Ovary (tissue), 9 donors: ENCODE data around the gene SEC24A. TPM values are rescaled to one million over a fixed set of nuclear protein-coding genes. Genes with fewer than 3 reads are reported as not detected.
A peak's percentile ranks its signal among the peaks of the same experiment; 100 is the strongest.
"Not testable (repeated sequence)": the region's sequence is repeated elsewhere in the genome, so short reads cannot be mapped to it uniquely, and the experiment has no call there.

Source experiments
- DNase-seq, 5 donors: peaks; one replicate each; pipeline ENCODE4 v3.0.0-alpha.2; 2019 to 2020
- H3K27ac ChIP-seq, 2 donors: fragments of 200-600 bp; one replicate each; pipeline versions ENCODE4 v1.5.1 to v1.8.0; 2019 to 2022
- H3K27me3 ChIP-seq: fragments of 200-600 bp; one replicate; pipeline ENCODE4 v1.8.0; 2022
- H3K36me3 ChIP-seq: fragments of 200-600 bp; sonication (generic); one replicate; pipeline ENCODE4 v1.5.1; 2019
- H3K4me1 ChIP-seq: one replicate; pipeline ENCODE4 v1.8.1; 2013; ENCODE audit warnings: mild to moderate bottlenecking, moderate library complexity; ENCODE audit not compliant: insufficient read depth
- H3K4me3 ChIP-seq: fragments of 200-600 bp; sonication (generic); one replicate; pipeline ENCODE4 v1.5.1; 2017
- H3K9me3 ChIP-seq, 2 donors: fragments of 200-600 bp in 1 of 2; sonication (generic) in 1 of 2; one replicate each; pipeline versions ENCODE4 v1.5.1 to v1.8.1; 2013 to 2019; ENCODE audit warnings: mild to moderate bottlenecking in 1 of 2, moderate library complexity in 1 of 2
- EP300 ChIP-seq: sonication (generic); formaldehyde crosslinking; IDR thresholded peaks from one replicate; pipeline ENCODE4 v1.6.1; 2017; ENCODE audit warnings: antibody characterized with exemption
- POLR2A ChIP-seq: fragments of 450-650 bp; IDR thresholded peaks from one replicate; pipeline ENCODE4 v1.6.1; 2017; ENCODE audit warnings: antibody characterized with exemption, mild to moderate bottlenecking, moderate library complexity
- WGBS, 3 donors: extraction: QIAGEN DNeasy Blood & Tissue Kit in 1 of 3; methylation state at CpG; one replicate each; pipeline versions ENCODE4 v1.1.5 to v1.1.7; 2013 to 2017; 5-methylcytosine and 5-hydroxymethylcytosine counted together
- intact Hi-C, 4 donors: fragments of 100-400 bp; cut with DNase I; formaldehyde crosslinking; loops; one replicate each; pipeline versions ENCODE4 v1.11.0 to v1.15.1; 2022 to 2023
- polyA plus RNA-seq, 2 donors: library from polyadenylated mRNA; stranded (reverse); fragments of 200-250 nt in 1 of 2; fragments of 350-450 nt in 1 of 2; fragmentation: Illumina TruSeq in 1 of 2; extraction: RNeasy Lipid Tissue Mini Kit (QIAGEN cat#74804) in 1 of 2; gene quantifications; one replicate each; pipeline ENCODE4 v1.2.3, GENCODE V29; 2013 to 2014
- total RNA-seq, 7 donors: library from RNA; depleted of rRNA in 2 of 7; stranded (reverse); fragments of >200 nt in 2 of 7; fragmentation: NEBNext Ultra II Directional in 3 of 7; extraction: Animal tissue kit (Norgen Biotek cat#: 25700) in 3 of 7; gene quantifications; one replicate each; pipeline versions ENCODE4 v1.1.0 to v1.2.4, GENCODE V29; 2016 to 2023
- TF ChIP-seq, protein P1 (sequence below), 3 donors: fragments of 450-650 bp in 2 of 3; fragments of 200-600 bp in 1 of 3; IDR thresholded peaks; one replicate each; pipeline versions ENCODE4 v1.5.1 to v1.8.0; 2016 to 2022; ENCODE audit warnings: antibody characterized with exemption in 3 of 3, mild to moderate bottlenecking in 1 of 3
- donor health status: DM: no; HTN: no; CAD: no; lungs with moderate emphysema.
- donor health status: DM: no; HTN: no; CAD: no.
- donor health status: Bipolar disorder and iron deficiency.
- donor health status: DM: yes; HTN: yes; CAD: no.
- donor health status: DM: no; HTN: no; CAD: no.
- donor health status: DM: yes; HTN: yes; CAD: no.

Gene SEC24A
- total and polyA plus RNA-seq, 9 donors, result 5.0 to 22.3 (median 14.7) TPM

DNA sequence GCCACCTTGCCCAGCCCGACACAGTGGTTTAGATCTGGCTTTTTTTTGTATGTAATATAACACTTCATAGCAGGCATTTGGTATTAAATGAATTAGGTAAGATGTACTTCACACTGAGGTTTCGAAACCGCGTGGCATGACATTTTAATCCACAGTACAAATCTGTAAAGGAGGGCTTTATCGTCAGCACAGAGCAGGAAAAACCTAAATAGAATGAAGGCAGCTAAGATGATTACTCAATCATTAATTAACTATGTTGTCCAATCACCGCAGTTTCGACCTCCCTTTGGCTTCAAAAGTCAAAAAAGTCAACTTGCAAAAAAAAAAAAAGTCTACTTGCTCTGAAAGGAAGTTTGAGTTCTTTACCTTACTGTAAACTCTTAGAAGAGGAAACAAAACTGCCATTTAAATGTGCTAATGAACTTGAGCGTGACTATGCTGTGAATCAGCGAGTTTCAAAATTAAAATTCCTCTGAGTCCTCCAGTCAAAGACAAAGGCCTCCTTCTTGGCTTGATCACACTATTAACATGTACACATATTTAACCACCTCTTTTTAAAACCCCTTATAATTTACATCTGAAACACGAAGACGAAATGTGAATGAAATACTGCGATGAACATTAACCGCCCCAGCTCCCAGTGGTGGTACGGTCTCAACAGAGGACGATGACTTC, 698 bp upstream of the SEC24A start:
- DNase-seq, result peak in 1 of 5 donors; percentile 23
- TF ChIP-seq POLR2A, result no peak
- no peak for TF ChIP-seq EP300
- TF ChIP-seq, protein P1, sequence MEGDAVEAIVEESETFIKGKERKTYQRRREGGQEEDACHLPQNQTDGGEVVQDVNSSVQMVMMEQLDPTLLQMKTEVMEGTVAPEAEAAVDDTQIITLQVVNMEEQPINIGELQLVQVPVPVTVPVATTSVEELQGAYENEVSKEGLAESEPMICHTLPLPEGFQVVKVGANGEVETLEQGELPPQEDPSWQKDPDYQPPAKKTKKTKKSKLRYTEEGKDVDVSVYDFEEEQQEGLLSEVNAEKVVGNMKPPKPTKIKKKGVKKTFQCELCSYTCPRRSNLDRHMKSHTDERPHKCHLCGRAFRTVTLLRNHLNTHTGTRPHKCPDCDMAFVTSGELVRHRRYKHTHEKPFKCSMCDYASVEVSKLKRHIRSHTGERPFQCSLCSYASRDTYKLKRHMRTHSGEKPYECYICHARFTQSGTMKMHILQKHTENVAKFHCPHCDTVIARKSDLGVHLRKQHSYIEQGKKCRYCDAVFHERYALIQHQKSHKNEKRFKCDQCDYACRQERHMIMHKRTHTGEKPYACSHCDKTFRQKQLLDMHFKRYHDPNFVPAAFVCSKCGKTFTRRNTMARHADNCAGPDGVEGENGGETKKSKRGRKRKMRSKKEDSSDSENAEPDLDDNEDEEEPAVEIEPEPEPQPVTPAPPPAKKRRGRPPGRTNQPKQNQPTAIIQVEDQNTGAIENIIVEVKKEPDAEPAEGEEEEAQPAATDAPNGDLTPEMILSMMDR (IDR thresholded peaks at IDR 0.05), result no peak
- Histone ChIP-seq H3K27ac (peak overlapping the region; percentile 75 to 86), H3K4me1 (peaks cover 3% of the 10 kb centered on the region), H3K9me3 (no peaks in the 10 kb centered on the region), H3K27me3 (no peaks in the 10 kb centered on the region), H3K36me3 (no peaks in the 10 kb centered on the region), H3K4me3 (peak overlapping the region; percentile 61)
- 6 to 8% (median 8%) methylated on average over 15 of the region's 15 CpGs for WGBS, 3 donors
- intact Hi-C loops, result no loop called here

DNA sequence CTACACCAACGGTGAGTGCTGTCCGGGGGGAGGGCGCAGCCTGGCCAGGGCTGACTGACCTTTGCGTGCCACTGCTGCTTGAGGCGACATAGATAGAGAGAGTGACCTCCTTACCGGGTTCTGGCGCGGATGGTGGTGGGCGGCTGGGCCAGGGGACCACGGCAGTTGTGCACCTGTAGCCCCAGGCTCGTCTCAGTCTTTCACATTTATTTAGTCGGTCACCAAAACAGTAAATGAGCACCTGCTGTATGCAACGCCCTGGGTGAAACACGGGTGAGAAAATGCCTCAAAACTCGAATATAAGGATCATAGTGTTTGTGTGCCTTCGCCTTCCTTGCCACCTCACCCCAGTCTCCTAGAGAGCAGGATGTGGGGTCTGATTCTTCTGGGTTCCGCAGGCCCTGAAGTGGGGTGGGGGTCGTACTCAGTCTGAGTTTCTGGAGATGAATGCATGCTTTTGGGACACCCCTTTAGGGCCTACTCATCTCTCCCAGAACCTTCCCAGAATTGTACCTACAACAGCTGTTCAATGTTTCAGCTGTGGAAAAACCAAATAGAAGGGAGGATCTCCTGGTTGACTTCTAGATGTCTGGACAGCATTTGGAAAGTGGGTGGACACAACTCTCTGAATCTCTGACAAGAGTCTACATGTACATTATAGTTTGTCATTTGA, 714 bp downstream of the SEC24A start:
- 0 to 1% (median 1%) methylated on average over 18 of the region's 18 CpGs for WGBS, 3 donors
- intact Hi-C loops, result no loop called here
- no peaks in the 10 kb centered on the region for H3K9me3 ChIP-seq
- TF ChIP-seq POLR2A, result no peak
- TF ChIP-seq, protein P1 (IDR thresholded peaks at IDR 0.05), result no peak
- TF ChIP-seq EP300, result no peak
- no peaks in the 10 kb centered on the region for H3K36me3 ChIP-seq
- peak in 3 of 5 donors; percentile 21 to 56 (median 47) for DNase-seq
- peak overlapping the region; percentile 75 to 86 for H3K27ac ChIP-seq
- no peaks in the 10 kb centered on the region for H3K27me3 ChIP-seq
- peak overlapping the region; percentile 61 for H3K4me3 ChIP-seq
- H3K4me1 ChIP-seq, result peaks cover 3% of the 10 kb centered on the region

DNA sequence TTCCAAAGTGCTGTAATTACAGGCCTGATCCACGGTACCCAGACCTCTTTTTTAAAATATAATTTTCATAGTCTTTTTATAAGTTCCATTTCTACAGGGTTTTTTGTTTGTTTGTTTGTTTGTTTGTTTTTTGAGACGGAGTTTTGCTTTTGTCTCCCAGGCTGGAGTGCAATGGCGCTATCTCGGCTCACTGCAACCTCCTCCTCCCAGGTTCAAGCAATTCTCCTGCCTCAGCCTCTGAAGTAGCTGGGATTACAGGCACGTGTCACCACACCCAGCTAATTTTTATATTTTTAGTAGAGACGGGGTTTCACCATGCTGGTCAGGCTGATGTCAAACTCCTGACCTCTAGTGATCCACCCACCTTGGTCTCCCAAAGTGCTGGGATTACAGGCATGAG, 2.1 kb downstream of the SEC24A start:
- H3K4me3 ChIP-seq, H3K27ac ChIP-seq, H3K27me3 ChIP-seq, H3K9me3 ChIP-seq, H3K4me1 ChIP-seq, intact Hi-C loops, H3K36me3 ChIP-seq, DNase-seq: not testable (repeated sequence)
- WGBS, 3 donors, result 73 to 78% (median 76%) methylated on average over 6 of the region's 6 CpGs

DNA sequence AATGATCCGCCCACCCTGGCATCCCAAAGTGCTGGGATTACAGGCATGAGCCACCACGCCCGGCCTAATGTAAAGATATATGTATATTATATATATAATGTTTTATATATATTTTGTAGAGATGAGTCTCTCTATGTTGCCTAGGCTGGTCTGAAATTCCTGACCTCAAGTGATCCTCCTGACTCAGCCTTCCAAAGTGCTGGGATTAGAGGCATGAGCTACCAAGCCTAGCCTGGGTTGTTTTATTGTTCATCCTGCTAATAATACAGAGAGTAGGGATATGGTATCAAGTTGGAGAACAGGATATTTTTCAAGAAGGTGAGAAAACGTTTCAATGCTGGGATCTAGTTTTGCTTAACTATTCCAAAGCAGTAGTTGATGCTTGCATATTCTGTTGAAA, 2.9 kb downstream of the SEC24A start:
- Histone ChIP-seq H3K27me3 (no peaks in the 10 kb centered on the region), H3K4me1 (peaks cover 3% of the 10 kb centered on the region), H3K9me3 (no peaks in the 10 kb centered on the region), H3K27ac (no peak overlapping the region), H3K4me3 (no peak overlapping the region), H3K36me3 (no peaks in the 10 kb centered on the region)
- intact Hi-C loops, result no loop called here
- WGBS, 3 donors, result 84 to 85% (median 85%) methylated on average over 4 of the region's 4 CpGs
- TF ChIP-seq EP300 (no peak), POLR2A (no peak)
- TF ChIP-seq, protein P1 (IDR thresholded peaks at IDR 0.05), result no peak
- no peak for DNase-seq

GRCh38 chr5:134656690-134657089, 8.1 kb downstream of the SEC24A start:
- WGBS, 3 donors, result 85 to 93% (median 91%) methylated on average over 8 of the region's 8 CpGs
- intact Hi-C loops, result no loop called here
- TF ChIP-seq EP300, result no peak
- TF ChIP-seq, protein P1 (IDR thresholded peaks at IDR 0.05), result no peak
- no peak for TF ChIP-seq POLR2A
- Histone ChIP-seq H3K4me1 (no peaks in the 10 kb centered on the region), H3K27me3 (no peaks in the 10 kb centered on the region), H3K4me3 (no peak overlapping the region), H3K27ac (no peak overlapping the region), H3K9me3 (no peaks in the 10 kb centered on the region), H3K36me3 (no peaks in the 10 kb centered on the region)
- DNase-seq, result no peak
